ENCODE measurements around the gene MINDY4.

MINDY4 gene

GRCh38 chr7:30771174-30771879 lies at the start of gene MINDY4:
Gene MINDY4 (plus strand): TSS chr7:30771417. CDS start chr7:30771494, 77 bp downstream.
- Histone ChIP-seq H3K27ac (ENCODE audit: low read length) (no peak within 1 kb of the TSS), H3K4me1 (ENCODE audit: control insufficient read depth, low read depth, low read length) (no peaks in the 10 kb centered on the region), H3K36me3 (ENCODE audit: control insufficient read depth, low read depth, low read length) (no peaks in the 10 kb centered on the region), H3K9ac (ENCODE audit: low read length) (peak within 1 kb of the TSS; percentile 71), H3K27me3 (ENCODE audit: control insufficient read depth, insufficient read depth, low read length) (peaks cover 4% of the 10 kb centered on the region), H3K4me3 (ENCODE audit: low read length) (peak within 1 kb of the TSS; percentile 77), H3K9me3 (ENCODE audit: control insufficient read depth, low read depth, low read length) (no peaks in the 10 kb centered on the region)

DNA sequence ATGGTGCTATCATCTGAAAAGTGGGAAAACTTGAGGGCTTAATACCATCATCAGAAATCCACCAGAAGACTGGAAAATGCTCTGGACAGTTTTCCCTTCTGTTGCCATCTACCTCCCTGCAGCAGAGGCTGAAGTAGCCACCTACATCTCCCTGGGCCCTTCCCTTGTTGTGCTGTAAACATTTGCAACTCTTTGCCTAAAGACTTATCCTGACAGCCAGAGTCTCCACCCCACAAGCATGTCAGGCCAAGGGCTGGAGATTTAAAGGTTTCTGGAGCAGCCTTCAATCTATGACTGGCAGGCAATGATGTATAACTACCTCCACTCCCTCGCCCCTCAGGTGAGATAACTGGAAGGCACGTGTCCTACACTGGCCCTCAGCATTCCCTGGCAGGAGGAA lies 49.0 kb upstream of the MINDY4 start:
- peaks cover 4% of the 10 kb centered on the region for H3K9me3 ChIP-seq (ENCODE audit: control insufficient read depth, low read depth, low read length)
- H3K4me1 ChIP-seq (ENCODE audit: control insufficient read depth, low read depth, low read length), result peaks cover 9% of the 10 kb centered on the region
- H3K9ac ChIP-seq (ENCODE audit: low read length), result no peak overlapping the region
- H3K36me3 ChIP-seq (ENCODE audit: control insufficient read depth, low read depth, low read length), result no peaks in the 10 kb centered on the region
- H3K4me3 ChIP-seq (ENCODE audit: low read length), result no peak overlapping the region
- H3K27me3 ChIP-seq (ENCODE audit: control insufficient read depth, insufficient read depth, low read length), result no peaks in the 10 kb centered on the region
- H3K27ac ChIP-seq (ENCODE audit: low read length), result no peak overlapping the region

GRCh38 chr7:30722671-30723070 lies 48.5 kb upstream of the MINDY4 start:
- Histone ChIP-seq H3K27ac (ENCODE audit: low read length) (no peak overlapping the region), H3K4me3 (ENCODE audit: low read length) (no peak overlapping the region), H3K9me3 (ENCODE audit: control insufficient read depth, low read depth, low read length) (peaks cover 3% of the 10 kb centered on the region), H3K4me1 (ENCODE audit: control insufficient read depth, low read depth, low read length) (peaks cover 13% of the 10 kb centered on the region), H3K27me3 (ENCODE audit: control insufficient read depth, insufficient read depth, low read length) (no peaks in the 10 kb centered on the region), H3K36me3 (ENCODE audit: control insufficient read depth, low read depth, low read length) (no peaks in the 10 kb centered on the region), H3K9ac (ENCODE audit: low read length) (no peak overlapping the region)

- no peaks in the 10 kb centered on the region for H3K9me3 ChIP-seq (ENCODE audit: control insufficient read depth, low read depth, low read length)
- no peak overlapping the region for H3K9ac ChIP-seq (ENCODE audit: low read length)
- no peaks in the 10 kb centered on the region for H3K36me3 ChIP-seq (ENCODE audit: control insufficient read depth, low read depth, low read length)
- no peaks in the 10 kb centered on the region for H3K27me3 ChIP-seq (ENCODE audit: control insufficient read depth, insufficient read depth, low read length)
- H3K4me1 ChIP-seq (ENCODE audit: control insufficient read depth, low read depth, low read length), result peaks cover 16% of the 10 kb centered on the region
- no peak overlapping the region for H3K27ac ChIP-seq (ENCODE audit: low read length)
- no peak overlapping the region for H3K4me3 ChIP-seq (ENCODE audit: low read length)
Measured at GRCh38 chr7:30723776-30724175, 47.4 kb upstream of the MINDY4 start.

DNA sequence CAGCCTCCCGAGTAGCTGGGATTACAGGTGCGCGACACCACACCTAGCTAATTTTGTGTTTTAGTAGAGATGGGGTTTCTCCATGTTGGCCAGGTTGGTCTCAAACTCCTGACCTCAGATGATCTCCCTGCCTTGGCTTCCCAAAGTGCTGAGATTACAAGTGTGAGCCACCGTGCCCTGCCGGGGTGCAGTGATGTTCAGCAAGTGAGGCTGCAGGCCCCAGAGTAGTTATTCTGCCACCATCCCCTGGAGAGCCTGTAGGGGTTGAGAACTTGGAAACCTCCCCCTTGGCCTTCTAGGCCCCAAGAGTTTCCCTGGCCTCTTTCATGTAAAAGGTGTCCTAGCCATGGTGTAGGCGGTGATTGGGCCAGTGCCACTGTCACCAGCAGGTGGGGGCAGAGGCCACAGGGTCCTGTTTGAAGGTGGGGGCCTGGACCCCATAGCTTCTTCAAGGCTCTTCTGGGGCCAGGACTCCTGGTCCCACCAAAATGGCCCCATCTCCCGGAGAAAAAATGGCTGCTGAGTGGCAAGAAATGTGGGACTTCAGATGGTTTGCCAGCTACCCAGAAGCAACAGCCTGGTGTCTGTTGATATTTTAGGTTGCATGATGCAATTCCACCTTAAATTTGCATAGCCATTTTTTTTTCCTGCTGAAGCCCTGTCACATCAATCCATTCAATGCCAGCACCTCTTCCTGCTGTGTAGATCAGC lies 44.8 kb upstream of the MINDY4 start:
- Histone ChIP-seq H3K27ac (ENCODE audit: low read length) (peak overlapping the region; percentile 41), H3K9ac (ENCODE audit: low read length) (no peak overlapping the region)

DNA sequence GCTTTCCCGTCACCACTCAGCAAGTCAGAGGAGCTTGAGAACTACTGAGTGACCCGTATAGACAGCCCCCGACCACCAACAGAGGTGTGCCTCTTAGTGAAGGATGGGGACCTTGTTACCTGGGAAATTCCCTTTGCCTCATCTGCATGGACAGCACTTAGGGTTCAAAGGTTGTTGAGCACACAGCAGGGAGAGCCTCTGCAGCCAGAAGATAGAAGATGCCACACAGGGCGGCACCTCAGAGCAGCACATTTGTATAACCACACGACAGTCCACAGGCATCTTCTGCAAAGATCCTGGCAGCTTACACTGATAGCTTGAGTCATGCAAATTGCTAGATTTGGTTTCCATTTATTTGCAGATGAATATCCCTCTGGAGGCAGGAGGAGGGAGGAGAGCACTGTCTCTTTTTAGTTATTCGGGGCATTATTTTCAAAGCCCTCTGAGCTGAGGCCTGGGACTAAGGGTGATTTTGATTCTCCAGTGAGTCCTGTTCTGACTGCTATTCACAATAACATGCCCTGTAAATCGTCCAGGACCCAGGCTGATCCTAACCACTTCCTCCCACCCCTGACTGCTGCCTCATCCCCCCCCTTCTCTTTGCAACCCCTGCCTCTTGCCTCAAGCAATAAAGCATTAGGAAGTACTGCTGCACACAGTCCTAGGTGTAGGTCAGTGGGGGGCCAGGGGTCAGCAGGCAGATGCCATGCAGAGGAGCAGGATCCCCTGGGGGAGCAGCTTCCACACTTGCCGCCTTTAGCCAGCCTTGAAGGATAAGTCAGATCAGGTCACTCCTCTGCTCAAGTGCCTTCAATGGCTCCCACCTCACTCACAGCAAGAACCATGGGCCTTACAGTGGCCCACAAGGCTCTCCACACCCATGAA lies 43.9 kb upstream of the MINDY4 start:
- H3K4me1 ChIP-seq (ENCODE audit: control insufficient read depth, low read depth, low read length), result peaks cover 16% of the 10 kb centered on the region
- H3K36me3 ChIP-seq (ENCODE audit: control insufficient read depth, low read depth, low read length), result no peaks in the 10 kb centered on the region
- H3K9me3 ChIP-seq (ENCODE audit: control insufficient read depth, low read depth, low read length), result no peaks in the 10 kb centered on the region
- no peak overlapping the region for H3K9ac ChIP-seq (ENCODE audit: low read length)
- no peak overlapping the region for H3K4me3 ChIP-seq (ENCODE audit: low read length)
- H3K27ac ChIP-seq (ENCODE audit: low read length), result peak overlapping the region; percentile 41
- H3K27me3 ChIP-seq (ENCODE audit: control insufficient read depth, insufficient read depth, low read length), result no peaks in the 10 kb centered on the region

More for the DNA sequence above, 44.8 kb upstream of the MINDY4 start:
- Histone ChIP-seq H3K4me1 (ENCODE audit: control insufficient read depth, low read depth, low read length) (peaks cover 16% of the 10 kb centered on the region), H3K27me3 (ENCODE audit: control insufficient read depth, insufficient read depth, low read length) (no peaks in the 10 kb centered on the region), H3K4me3 (ENCODE audit: low read length) (no peak overlapping the region), H3K36me3 (ENCODE audit: control insufficient read depth, low read depth, low read length) (no peaks in the 10 kb centered on the region), H3K9me3 (ENCODE audit: control insufficient read depth, low read depth, low read length) (no peaks in the 10 kb centered on the region)

DNA sequence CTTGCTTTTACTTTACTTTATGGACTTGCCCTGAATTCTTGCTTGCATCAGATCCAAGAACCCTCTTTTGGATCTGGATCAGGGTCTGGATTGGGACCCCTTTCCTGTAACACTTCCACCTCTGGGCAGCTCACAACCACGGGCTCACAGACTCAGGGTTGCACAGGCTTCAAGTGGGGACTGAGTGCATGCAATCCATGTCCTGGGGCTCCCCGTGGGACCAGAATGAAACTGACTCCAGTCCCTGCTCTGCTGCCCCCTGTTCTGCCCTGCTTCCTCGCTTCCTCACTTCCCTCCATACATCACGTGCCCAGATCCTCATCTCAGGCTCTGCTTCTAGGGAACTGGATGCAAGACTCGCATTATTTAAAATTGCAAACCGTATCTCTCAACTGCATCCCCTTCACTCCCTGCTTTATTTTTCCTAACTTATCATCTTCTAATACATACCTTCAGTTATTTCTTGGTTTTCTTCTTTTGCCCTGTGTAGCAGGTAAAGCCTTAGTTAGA lies 42.6 kb upstream of the MINDY4 start:
- no peaks in the 10 kb centered on the region for H3K9me3 ChIP-seq (ENCODE audit: control insufficient read depth, low read depth, low read length)
- no peak overlapping the region for H3K9ac ChIP-seq (ENCODE audit: low read length)
- no peaks in the 10 kb centered on the region for H3K27me3 ChIP-seq (ENCODE audit: control insufficient read depth, insufficient read depth, low read length)
- H3K36me3 ChIP-seq (ENCODE audit: control insufficient read depth, low read depth, low read length), result no peaks in the 10 kb centered on the region
- no peak overlapping the region for H3K4me3 ChIP-seq (ENCODE audit: low read length)
- H3K27ac ChIP-seq (ENCODE audit: low read length), result no peak overlapping the region
- peaks cover 16% of the 10 kb centered on the region for H3K4me1 ChIP-seq (ENCODE audit: control insufficient read depth, low read depth, low read length)

GRCh38 chr7:30729642-30730041 lies 41.6 kb upstream of the MINDY4 start:
- Histone ChIP-seq H3K36me3 (ENCODE audit: control insufficient read depth, low read depth, low read length) (no peaks in the 10 kb centered on the region), H3K9ac (ENCODE audit: low read length) (no peak overlapping the region), H3K4me3 (ENCODE audit: low read length) (no peak overlapping the region), H3K27ac (ENCODE audit: low read length) (no peak overlapping the region), H3K27me3 (ENCODE audit: control insufficient read depth, insufficient read depth, low read length) (no peaks in the 10 kb centered on the region), H3K9me3 (ENCODE audit: control insufficient read depth, low read depth, low read length) (no peaks in the 10 kb centered on the region), H3K4me1 (ENCODE audit: control insufficient read depth, low read depth, low read length) (peaks cover 16% of the 10 kb centered on the region)

DNA sequence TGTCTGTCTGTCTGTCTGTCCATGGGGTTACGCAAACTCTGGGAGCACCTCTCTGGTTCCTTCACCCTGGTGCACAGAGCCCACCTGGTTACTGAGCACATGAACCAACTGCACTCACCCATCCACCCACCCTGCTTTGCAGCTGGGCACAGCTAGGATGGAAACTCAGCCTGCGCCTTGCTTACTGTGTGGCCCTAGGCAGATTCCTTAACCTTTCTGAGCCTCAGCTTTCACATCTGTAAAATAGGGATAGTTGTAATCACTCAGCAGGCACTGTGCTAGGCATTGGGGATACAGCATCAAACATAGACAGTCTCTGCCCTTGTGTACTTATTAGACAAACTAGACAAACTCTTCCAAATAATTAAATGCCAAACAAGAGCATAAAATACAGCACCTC lies 41.1 kb upstream of the MINDY4 start:
- Histone ChIP-seq H3K36me3 (ENCODE audit: control insufficient read depth, low read depth, low read length) (no peaks in the 10 kb centered on the region), H3K9me3 (ENCODE audit: control insufficient read depth, low read depth, low read length) (no peaks in the 10 kb centered on the region), H3K27me3 (ENCODE audit: control insufficient read depth, insufficient read depth, low read length) (no peaks in the 10 kb centered on the region), H3K4me3 (ENCODE audit: low read length) (no peak overlapping the region), H3K4me1 (ENCODE audit: control insufficient read depth, low read depth, low read length) (peaks cover 15% of the 10 kb centered on the region), H3K27ac (ENCODE audit: low read length) (no peak overlapping the region), H3K9ac (ENCODE audit: low read length) (no peak overlapping the region)

DNA sequence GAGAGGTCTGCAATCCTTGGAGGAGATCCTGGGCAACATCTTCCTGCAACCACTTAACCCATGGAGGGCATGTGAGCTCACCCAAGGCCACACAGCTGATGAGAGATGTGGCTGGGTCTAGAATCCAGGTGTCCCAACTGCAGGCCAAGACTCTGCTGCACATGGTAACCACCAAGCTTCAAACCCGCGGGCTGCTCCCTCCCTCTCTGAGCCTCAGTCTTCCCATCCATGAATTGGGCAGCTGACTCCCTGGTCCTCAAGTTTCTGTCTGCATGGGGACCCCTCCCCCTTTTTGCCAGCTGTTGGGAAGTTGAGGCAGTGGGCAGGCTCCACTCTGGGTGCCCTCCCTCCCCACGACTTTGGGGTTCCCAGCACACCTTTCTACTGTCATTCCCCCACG lies 40.2 kb upstream of the MINDY4 start:
- no peak overlapping the region for H3K9ac ChIP-seq (ENCODE audit: low read length)
- H3K27me3 ChIP-seq (ENCODE audit: control insufficient read depth, insufficient read depth, low read length), result no peaks in the 10 kb centered on the region
- no peaks in the 10 kb centered on the region for H3K36me3 ChIP-seq (ENCODE audit: control insufficient read depth, low read depth, low read length)
- H3K4me1 ChIP-seq (ENCODE audit: control insufficient read depth, low read depth, low read length), result peaks cover 12% of the 10 kb centered on the region
- H3K9me3 ChIP-seq (ENCODE audit: control insufficient read depth, low read depth, low read length), result no peaks in the 10 kb centered on the region
- H3K27ac ChIP-seq (ENCODE audit: low read length), result no peak overlapping the region
- H3K4me3 ChIP-seq (ENCODE audit: low read length), result no peak overlapping the region

GRCh38 chr7:30731581-30731980 lies 39.6 kb upstream of the MINDY4 start:
- Histone ChIP-seq H3K4me1 (ENCODE audit: control insufficient read depth, low read depth, low read length) (peaks cover 12% of the 10 kb centered on the region), H3K4me3 (ENCODE audit: low read length) (no peak overlapping the region), H3K9ac (ENCODE audit: low read length) (no peak overlapping the region), H3K27me3 (ENCODE audit: control insufficient read depth, insufficient read depth, low read length) (no peaks in the 10 kb centered on the region), H3K9me3 (ENCODE audit: control insufficient read depth, low read depth, low read length) (no peaks in the 10 kb centered on the region), H3K27ac (ENCODE audit: low read length) (no peak overlapping the region), H3K36me3 (ENCODE audit: control insufficient read depth, low read depth, low read length) (no peaks in the 10 kb centered on the region)

Data from iPS-18a (cell line).